HPDE6-E6E7 (cell line): ENCODE measurements around the gene RGS3.
"Not testable (repeated sequence)": the region's sequence is repeated elsewhere in the genome, so short reads cannot be mapped to it uniquely, and the experiment has no call there.

Experiments
- DNase-seq: peaks from one replicate; pipeline ENCODE4 v3.0.0; 2011; ENCODE audit warnings: missing footprints; ENCODE audit errors: extremely low spot score

RGS3 gene

GRCh38 chr9:113463418-113464285 lies at the start of gene RGS3:
Gene RGS3 (plus strand): TSS chr9:113463727. CDS start chr9:113463803, 76 bp downstream.
- DNase-seq: peak; percentile 48

GRCh38 chr9:113416149-113416721 lies 47.3 kb upstream of the RGS3 start:
- no peak for DNase-seq

GRCh38 chr9:113417370-113417769 lies 46.2 kb upstream of the RGS3 start:
- no peak for DNase-seq

- DNase-seq: no peak
Measured at GRCh38 chr9:113421726-113422125, 41.8 kb upstream of the RGS3 start.

GRCh38 chr9:113425072-113425471 lies 38.5 kb upstream of the RGS3 start:
- DNase-seq: no peak

- DNase-seq: no peak
Measured at GRCh38 chr9:113426701-113427100, 36.8 kb upstream of the RGS3 start.

- DNase-seq: no peak
Measured at GRCh38 chr9:113427629-113428028, 35.9 kb upstream of the RGS3 start.

GRCh38 chr9:113428062-113428615 lies 35.4 kb upstream of the RGS3 start:
- DNase-seq: no peak

- no peak for DNase-seq
Measured at GRCh38 chr9:113431191-113431590, 32.3 kb upstream of the RGS3 start.

GRCh38 chr9:113436728-113437515 lies 26.6 kb upstream of the RGS3 start:
- no peak for DNase-seq

- not testable (repeated sequence) for DNase-seq
Measured at GRCh38 chr9:113437716-113438115, 25.8 kb upstream of the RGS3 start.

- DNase-seq: no peak
Measured at GRCh38 chr9:113444736-113445135, 18.8 kb upstream of the RGS3 start.

- peak; percentile 48 for DNase-seq
Measured at GRCh38 chr9:113446323-113446740, 17.2 kb upstream of the RGS3 start.

GRCh38 chr9:113449376-113449775 lies 14.2 kb upstream of the RGS3 start:
- no peak for DNase-seq

- DNase-seq: no peak
Measured at GRCh38 chr9:113452113-113452605, 11.4 kb upstream of the RGS3 start.

GRCh38 chr9:113454914-113455761 lies 8.4 kb upstream of the RGS3 start:
- no peak for DNase-seq

GRCh38 chr9:113456235-113456634 lies 7.3 kb upstream of the RGS3 start:
- no peak for DNase-seq

- DNase-seq: no peak
Measured at GRCh38 chr9:113461285-113461684, 2.2 kb upstream of the RGS3 start.

- no peak for DNase-seq
Measured at GRCh38 chr9:113461943-113462342, 1.6 kb upstream of the RGS3 start.

- DNase-seq: no peak
Measured at GRCh38 chr9:113462781-113463286, 693 bp upstream of the RGS3 start.

- no peak for DNase-seq
Measured at GRCh38 chr9:113464286-113464660, 746 bp downstream of the RGS3 start.
